OCI-LY7 (cell line): Measurements from ENCODE around the gene SART3. TPM values are rescaled to one million over a fixed set of nuclear protein-coding genes. Genes with fewer than 3 reads are reported as not detected.

Source experiments
- BruUV-seq: library from RNA; stranded (reverse); fragments of 400-500 nt; replicated peaks from 2 replicates; lab custom pipeline; 2021; lab: Mats Ljungman, UMichigan
- CTCF ChIA-PET: fragments of 300-600 bp; sonication (Branson Sonifier 250); formaldehyde crosslinking; loops from one replicate; lab custom pipeline; 2022; ENCODE audit warnings: antibody characterized with exemption; ENCODE audit not compliant: unreplicated experiment; lab: Charles Lee
- POLR2A ChIA-PET: fragments of 300-600 bp; sonication (Branson Sonifier 250); formaldehyde crosslinking; loops from one replicate; lab custom pipeline; 2022; ENCODE audit warnings: antibody characterized with exemption; lab: Charles Lee
- DNase-seq: peaks from one replicate; pipeline ENCODE4 v3.0.0-alpha.2; 2015; ENCODE audit warnings: low spot score
- H2AFZ ChIP-seq: fragments of 200-600 bp; sonication (generic), shearing (Covaris generic); 2 replicates; pipeline ENCODE4 v1.6.1; 2014; ENCODE audit warnings: mild to moderate bottlenecking, antibody characterized with exemption, low read length, moderate library complexity
- H3K27ac ChIP-seq: fragments of 200-600 bp; sonication (generic); 2 replicates; pipeline ENCODE4 v1.5.1; 2014; ENCODE audit warnings: mixed run types, low read depth, mild to moderate bottlenecking, moderate library complexity, low read length, inconsistent platforms; ENCODE audit not compliant: poor library complexity, severe bottlenecking
- H3K36me3 ChIP-seq: fragments of 200-600 bp; sonication (generic); 2 replicates; pipeline ENCODE4 v1.6.1; 2014; ENCODE audit warnings: mild to moderate bottlenecking, antibody characterized with exemption, low read length, moderate library complexity, mixed read lengths; ENCODE audit not compliant: insufficient read depth
- H3K4me1 ChIP-seq: fragments of 200-600 bp; sonication (generic); 2 replicates; pipeline ENCODE4 v1.5.1; 2014; ENCODE audit warnings: mild to moderate bottlenecking, low read length; ENCODE audit not compliant: insufficient read depth, poor library complexity, severe bottlenecking
- H3K4me2 ChIP-seq: fragments of 200-600 bp; sonication (generic); 2 replicates; pipeline ENCODE4 v1.6.1; 2014; ENCODE audit warnings: mild to moderate bottlenecking, low read length
- H3K4me3 ChIP-seq: fragments of 200-600 bp; sonication (generic); 2 replicates; pipeline ENCODE4 v1.5.1; 2014; ENCODE audit warnings: mild to moderate bottlenecking, low read depth, low read length; ENCODE audit not compliant: poor library complexity, severe bottlenecking
- H3K79me2 ChIP-seq: fragments of 200-600 bp; sonication (generic); 2 replicates; pipeline ENCODE4 v1.6.1; 2016; ENCODE audit warnings: low read depth, mild to moderate bottlenecking, low read length, moderate library complexity, mixed read lengths; ENCODE audit not compliant: insufficient read depth
- H3K9me2 ChIP-seq: fragments of 200-600 bp; sonication (generic); 2 replicates; pipeline ENCODE4 v1.6.1; 2016; ENCODE audit warnings: mild to moderate bottlenecking, low read length, mixed read lengths; ENCODE audit not compliant: insufficient read depth
- H3K9me3 ChIP-seq: fragments of 200-600 bp; sonication (generic); 2 replicates; pipeline ENCODE4 v1.6.1; 2014; ENCODE audit warnings: mild to moderate bottlenecking, mixed run types, low read length, mixed read lengths
- H4K20me1 ChIP-seq: fragments of 200-600 bp; sonication (generic); 2 replicates; pipeline ENCODE4 v1.6.1; 2014; ENCODE audit warnings: mild to moderate bottlenecking, antibody characterized with exemption, low read length, moderate library complexity, mixed read lengths; ENCODE audit not compliant: insufficient read depth
- CTCF ChIP-seq: fragments of 200-600 bp; sonication (generic); conservative IDR thresholded peaks from 2 replicates; pipeline ENCODE4 v1.5.1; 2014; ENCODE audit warnings: mild to moderate bottlenecking, antibody characterized with exemption, low read length, moderate library complexity, mixed read lengths
- EZH2phosphoT487 ChIP-seq: fragments of 200-600 bp; sonication (generic); IDR thresholded peaks from 2 replicates; pipeline ENCODE4 v1.6.1; 2018; ENCODE audit warnings: low read depth, borderline replicate concordance, mild to moderate bottlenecking, mixed run types, antibody characterized with exemption, low read length, moderate library complexity, mixed read lengths
- intact Hi-C: fragments of 100-400 bp; cut with micrococcal nuclease; formaldehyde crosslinking; loops from one replicate; pipeline ENCODE4 v1.10.0; 2022; ENCODE audit not compliant: unreplicated experiment
- total RNA-seq, 2 experiments: library from RNA; depleted of rRNA in 1 of 2; stranded (reverse); fragments of >200 nt in 1 of 2; shearing (Covaris generic) in 1 of 2; gene quantifications; 2 replicates each; pipeline ENCODE4 v1.2.3, GENCODE V29; 2014 to 2022

The SART3 gene
- total RNA-seq, 2 experiments from 2014 or later, result 143 to 211 TPM

GRCh38 chr12:108570743-108571608 lies 10.0 kb upstream of the SART3 start:
- no TSS peak for BruUV-seq
- H3K4me1 ChIP-seq, result peaks cover 83% of the 10 kb centered on the region
- peak; percentile 75 for DNase-seq
- H2AFZ ChIP-seq, result no peak overlapping the region
- peaks cover 37% of the 10 kb centered on the region for H3K36me3 ChIP-seq
- ChIA-PET CTCF (interaction anchor here (0.7 to 2.3 kb wide), 4 partner anchors 21 to 94 kb away, joined by 3 to 13 read pairs (median 3); no protein-coding TSS in a partner anchor), POLR2A (interaction anchor here (0.6 to 15.0 kb wide), 5 partner anchors 49 to 504 kb away, joined by 3 to 309 read pairs (median 6); partner anchors contain the start of gene SELPLG)
- H3K4me3 ChIP-seq, result no peak overlapping the region
- peak overlapping the region; percentile 93 for H3K27ac ChIP-seq
- H3K79me2 ChIP-seq, result no peaks in the 10 kb centered on the region
- TF ChIP-seq CTCF (peak; percentile 76), EZH2phosphoT487 (no peak)
- H3K9me2 ChIP-seq, result no peaks in the 10 kb centered on the region
- intact Hi-C loops, result loop anchor here (1.0 kb wide), 2 partner anchors 47 to 232 kb away; no protein-coding TSS in a partner anchor
- no peaks in the 10 kb centered on the region for H4K20me1 ChIP-seq
- no peaks in the 10 kb centered on the region for H3K9me3 ChIP-seq
- H3K4me2 ChIP-seq, result peak overlapping the region; percentile 83

- peak; percentile 93 for DNase-seq
- H2AFZ ChIP-seq, result no peak overlapping the region
- H3K9me2 ChIP-seq, result no peaks in the 10 kb centered on the region
- H3K4me1 ChIP-seq, result peaks cover 99% of the 10 kb centered on the region
- BruUV-seq, result TSS peak; percentile 89
- CTCF ChIA-PET, result interaction anchor here (0.6 to 1.7 kb wide), 6 partner anchors 9 to 493 kb away, joined by 3 to 10 read pairs (median 3); no protein-coding TSS in a partner anchor
- H4K20me1 ChIP-seq, result no peaks in the 10 kb centered on the region
- H3K36me3 ChIP-seq, result peaks cover 58% of the 10 kb centered on the region
- no peaks in the 10 kb centered on the region for H3K9me3 ChIP-seq
- H3K27ac ChIP-seq, result peak overlapping the region; percentile 93
- TF ChIP-seq EZH2phosphoT487 (no peak), CTCF (no peak)
- H3K4me2 ChIP-seq, result peak overlapping the region; percentile 83
- H3K79me2 ChIP-seq, result peaks cover 19% of the 10 kb centered on the region; the same call in 1 of the 2 replicates
- POLR2A ChIA-PET, result interaction anchor here (0.6 to 15.0 kb wide), 11 partner anchors 7 to 487 kb away, joined by 3 to 309 read pairs (median 5); partner anchors contain the start of genes SART3, SELPLG and TMEM119
- peak overlapping the region; percentile 15 for H3K4me3 ChIP-seq
- intact Hi-C loops, result loop anchor here (2.0 kb wide), 1 partner anchor 66 kb away; no protein-coding TSS in a partner anchor
These were observed 7.6 kb upstream of the SART3 start for GRCh38 chr12:108568338-108569154.
